Peyer's patch (tissue), 4 donors: ENCODE results near the gene SPATA12. TPM values are rescaled to one million over a fixed set of nuclear protein-coding genes. Genes with fewer than 3 reads are reported as not detected.

Experiments
- DNase-seq, 3 donors: peaks; one replicate each; pipeline ENCODE4 v3.0.0-alpha.2; 2017 to 2019
- H3K27ac ChIP-seq, 4 donors: fragments of 200-600 bp; sonication (generic); one replicate each; pipeline ENCODE4 v1.5.1; 2016 to 2019
- H3K27me3 ChIP-seq, 2 donors: fragments of 200-600 bp; sonication (generic); one replicate each; pipeline ENCODE4 v1.5.1; 2019
- H3K36me3 ChIP-seq, 3 donors: fragments of 200-600 bp; sonication (generic); one replicate each; pipeline ENCODE4 v1.5.1; 2016 to 2019
- H3K4me1 ChIP-seq, 4 donors: fragments of 200-600 bp; sonication (generic); one replicate each; pipeline ENCODE4 v1.5.1; 2016 to 2019
- H3K4me3 ChIP-seq, 4 donors: fragments of 200-600 bp; sonication (generic); 1 replicate in 3 of 4; 2 replicates in 1 of 4; pipeline ENCODE4 v1.5.1; 2016 to 2019; ENCODE audit warnings: mild to moderate bottlenecking in 1 of 4
- H3K9me3 ChIP-seq, 4 donors: fragments of 200-600 bp; sonication (generic); one replicate each; pipeline ENCODE4 v1.5.1; 2016 to 2019; ENCODE audit warnings: mild to moderate bottlenecking in 1 of 4
- CTCF ChIP-seq, 6 experiments: fragments of 450-650 bp in 4 of 6; fragments of 200-600 bp in 2 of 6; sonication (generic) in 1 of 6; IDR thresholded peaks; one replicate each; pipeline ENCODE4 v1.5.1; 2017 to 2019; ENCODE audit warnings: antibody characterized with exemption in 6 of 6, mild to moderate bottlenecking in 3 of 6, moderate library complexity in 1 of 6
- POLR2A ChIP-seq, 2 donors: fragments of 450-650 bp; IDR thresholded peaks; one replicate each; pipeline ENCODE4 v1.5.1; 2017; ENCODE audit warnings: antibody characterized with exemption in 2 of 2, mild to moderate bottlenecking in 2 of 2, moderate library complexity in 2 of 2
- total RNA-seq, 4 donors: library from RNA; depleted of rRNA; stranded (reverse); fragments of >200 nt; gene quantifications; one replicate each; pipeline ENCODE4 v1.1.0, GENCODE V29; 2016

Gene SPATA12
- total RNA-seq, 4 donors from 2014 or later = not detected

- H3K4me1 ChIP-seq = no peaks in the 10 kb centered on the region
- H3K4me3 ChIP-seq = no peak overlapping the region
- H3K27ac ChIP-seq = no peak overlapping the region
- TF ChIP-seq POLR2A (IDR thresholded peaks at IDR 0.05) = no peak
- TF ChIP-seq CTCF (IDR thresholded peaks at IDR 0.05) = no peak
- H3K27me3 ChIP-seq = no peaks in the 10 kb centered on the region
- peaks cover 0 to 11% (median 0%) of the 10 kb centered on the region in 4 donors for H3K9me3 ChIP-seq
- no peak for DNase-seq
- no peaks in the 10 kb centered on the region for H3K36me3 ChIP-seq
These were observed 43.0 kb upstream of the SPATA12 start for GRCh38 chr3:57017459-57017845.

- Histone ChIP-seq H3K4me1 (no peaks in the 10 kb centered on the region), H3K27me3 (no peaks in the 10 kb centered on the region), H3K36me3 (no peaks in the 10 kb centered on the region), H3K4me3 (no peak overlapping the region), H3K9me3 (peaks cover 0 to 6% (median 0%) of the 10 kb centered on the region in 4 donors), H3K27ac (no peak overlapping the region)
- DNase-seq = no peak
- TF ChIP-seq POLR2A (IDR thresholded peaks at IDR 0.05) (no peak), CTCF (IDR thresholded peaks at IDR 0.05) (no peak)
These were observed 42.2 kb upstream of the SPATA12 start for GRCh38 chr3:57018246-57018645.

- TF ChIP-seq POLR2A (IDR thresholded peaks at IDR 0.05) (no peak), CTCF (IDR thresholded peaks at IDR 0.05) (no peak)
- H3K27ac ChIP-seq = no peak overlapping the region
These were observed 41.4 kb upstream of the SPATA12 start for GRCh38 chr3:57019057-57019456.

GRCh38 chr3:57025237-57025636, 35.2 kb upstream of the SPATA12 start:
- no peak for DNase-seq
- no peaks in the 10 kb centered on the region for H3K4me1 ChIP-seq
- H3K36me3 ChIP-seq = no peaks in the 10 kb centered on the region
- no peak overlapping the region for H3K4me3 ChIP-seq
- TF ChIP-seq POLR2A (IDR thresholded peaks at IDR 0.05) (no peak), CTCF (IDR thresholded peaks at IDR 0.05) (no peak)
- H3K9me3 ChIP-seq = no peaks in the 10 kb centered on the region
- H3K27me3 ChIP-seq = no peaks in the 10 kb centered on the region
- no peak overlapping the region for H3K27ac ChIP-seq

More at GRCh38 chr3:57019057-57019456, 41.4 kb upstream of the SPATA12 start:
- Histone ChIP-seq H3K4me3 (no peak overlapping the region), H3K27me3 (no peaks in the 10 kb centered on the region), H3K36me3 (no peaks in the 10 kb centered on the region), H3K4me1 (no peaks in the 10 kb centered on the region), H3K9me3 (no peaks in the 10 kb centered on the region)
- DNase-seq = no peak

- Histone ChIP-seq H3K36me3 (no peaks in the 10 kb centered on the region), H3K4me1 (no peaks in the 10 kb centered on the region), H3K4me3 (no peak overlapping the region), H3K27ac (no peak overlapping the region), H3K9me3 (no peaks in the 10 kb centered on the region), H3K27me3 (no peaks in the 10 kb centered on the region)
- DNase-seq = no peak
- TF ChIP-seq POLR2A (IDR thresholded peaks at IDR 0.05) = no peak
- TF ChIP-seq CTCF (IDR thresholded peaks at IDR 0.05) = no peak
These were observed 33.5 kb upstream of the SPATA12 start for GRCh38 chr3:57026944-57027343.

GRCh38 chr3:57029383-57029782, 31.1 kb upstream of the SPATA12 start:
- DNase-seq = no peak
- TF ChIP-seq POLR2A (IDR thresholded peaks at IDR 0.05) = no peak
- TF ChIP-seq CTCF (IDR thresholded peaks at IDR 0.05) = no peak
- H3K9me3 ChIP-seq = no peaks in the 10 kb centered on the region
- no peak overlapping the region for H3K4me3 ChIP-seq
- no peaks in the 10 kb centered on the region for H3K27me3 ChIP-seq
- no peaks in the 10 kb centered on the region for H3K36me3 ChIP-seq
- H3K27ac ChIP-seq = no peak overlapping the region
- H3K4me1 ChIP-seq = no peaks in the 10 kb centered on the region
